NCI-H1092 (cell line): ENCODE results near the gene PPP6R1.
"Not testable (repeated sequence)": the region's sequence is repeated elsewhere in the genome, so short reads cannot be mapped to it uniquely, and the experiment has no call there.

Experiments
- DNase-seq: peaks from one replicate; lab custom pipeline; 2025; lab: John Stamatoyannopoulos, UW

Gene PPP6R1

GRCh38 chr19:55224679-55225414 lies 34.0 kb downstream of the PPP6R1 start:
- not testable (repeated sequence) for DNase-seq

GRCh38 chr19:55224038-55224665 lies 34.7 kb downstream of the PPP6R1 start:
- DNase-seq, result no peak

GRCh38 chr19:55223291-55224037 lies 35.4 kb downstream of the PPP6R1 start:
- no peak for DNase-seq

GRCh38 chr19:55220525-55220924 lies 38.3 kb downstream of the PPP6R1 start:
- DNase-seq, result no peak

GRCh38 chr19:55216461-55217198 lies 42.2 kb downstream of the PPP6R1 start:
- DNase-seq, result peak; percentile 84

- no peak for DNase-seq
Observed at GRCh38 chr19:55213547-55213946, 45.3 kb downstream of the PPP6R1 start.

- DNase-seq, result no peak
Observed at GRCh38 chr19:55212447-55212846, 46.4 kb downstream of the PPP6R1 start.

- no peak for DNase-seq
Observed at GRCh38 chr19:55209693-55210472, 48.9 kb downstream of the PPP6R1 start.

- DNase-seq, result no peak
Observed at GRCh38 chr19:55208880-55209692, 49.7 kb downstream of the PPP6R1 start, which contains the start of gene PTPRH. Gene PTPRH, minus strand, starts transcription at chr19:55209501. Its CDS starts 68 bp downstream, at chr19:55209433.

GRCh38 chr19:55206664-55207500 lies 51.9 kb downstream of the PPP6R1 start:
- peak; percentile 45 for DNase-seq

- not testable (repeated sequence) for DNase-seq
Observed at GRCh38 chr19:55202199-55202598, 56.6 kb downstream of the PPP6R1 start.

- DNase-seq, result no peak
Observed at GRCh38 chr19:55199620-55200204, 59.1 kb downstream of the PPP6R1 start.

- DNase-seq, result no peak
Observed at GRCh38 chr19:55198651-55199050, 60.2 kb downstream of the PPP6R1 start.

GRCh38 chr19:55197528-55197927 lies 61.3 kb downstream of the PPP6R1 start:
- DNase-seq, result no peak

GRCh38 chr19:55196803-55197202 lies 62.0 kb downstream of the PPP6R1 start:
- no peak for DNase-seq

- no peak for DNase-seq
Observed at GRCh38 chr19:55193481-55193880, 65.3 kb downstream of the PPP6R1 start.

- no peak for DNase-seq
Observed at GRCh38 chr19:55189403-55189835, 69.4 kb downstream of the PPP6R1 start.

- no peak for DNase-seq
Observed at GRCh38 chr19:55188625-55189024, 70.2 kb downstream of the PPP6R1 start.

GRCh38 chr19:55186080-55186479 lies 72.7 kb downstream of the PPP6R1 start:
- no peak for DNase-seq
